ENCODE data around the gene KIF5C.

- no peak for TF ChIP-seq CTCF (conservative IDR thresholded peaks at IDR 0.05)
- no peak for TF ChIP-seq ZFX (IDR thresholded peaks at IDR 0.05)
These were observed 130.5 kb downstream of the KIF5C start for GRCh38 chr2:149005471-149006077.

All from C4-2B (cell line).